ENCODE results near the gene SRC. TPM values are rescaled to one million over a fixed set of nuclear protein-coding genes. Genes with fewer than 3 reads are reported as not detected.

SRC gene
- total and polyA plus RNA-seq, 2 donors from 2014 or later: 28.5 to 70.0 TPM

DNA sequence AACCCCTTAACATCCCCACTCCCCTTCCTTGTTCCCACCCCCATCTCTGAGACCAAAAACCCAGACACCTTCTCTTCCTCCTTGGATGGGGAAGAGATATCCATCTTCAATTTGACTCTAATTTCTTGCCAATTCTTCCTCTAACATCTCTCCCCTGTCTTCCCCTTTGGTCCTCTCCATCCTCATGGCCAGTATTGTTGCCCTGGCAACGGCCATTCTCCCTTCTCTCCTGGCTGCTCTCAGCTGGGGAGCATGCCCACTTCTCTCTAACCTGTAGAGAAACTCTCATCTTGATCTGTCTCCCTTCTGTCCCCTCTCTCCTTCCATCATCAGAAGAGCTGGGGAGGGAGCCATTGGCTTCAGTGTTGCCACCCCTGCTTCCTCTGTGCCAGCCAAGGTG, 86.7 kb downstream of the SRC start:
- FAIRE-seq (no peak), DNase-seq (no peak)
- Histone ChIP-seq H3K9ac (ENCODE audit: low read length in 3 of 3) (no peak overlapping the region), H3K4me1 (ENCODE audit: control insufficient read depth in 2 of 3, insufficient read depth in 2 of 3, low read depth in 1 of 3, low read length in 3 of 3) (no peaks in the 10 kb centered on the region), H3K4me3 (ENCODE audit: low read length in 3 of 3) (no peak overlapping the region), H3K9me3 (ENCODE audit: control insufficient read depth in 2 of 3, insufficient read depth in 1 of 3, low read length in 3 of 3) (no peaks in the 10 kb centered on the region), H3K27me3 (ENCODE audit: control insufficient read depth, insufficient read depth, low read length) (no peaks in the 10 kb centered on the region), H3K36me3 (ENCODE audit: control insufficient read depth in 2 of 3, insufficient read depth in 3 of 3, low read length in 3 of 3) (no peaks in the 10 kb centered on the region), H3K27ac (ENCODE audit: low read depth in 2 of 2, low read length in 2 of 2) (no peak overlapping the region)
- TF ChIP-seq, protein P1, sequence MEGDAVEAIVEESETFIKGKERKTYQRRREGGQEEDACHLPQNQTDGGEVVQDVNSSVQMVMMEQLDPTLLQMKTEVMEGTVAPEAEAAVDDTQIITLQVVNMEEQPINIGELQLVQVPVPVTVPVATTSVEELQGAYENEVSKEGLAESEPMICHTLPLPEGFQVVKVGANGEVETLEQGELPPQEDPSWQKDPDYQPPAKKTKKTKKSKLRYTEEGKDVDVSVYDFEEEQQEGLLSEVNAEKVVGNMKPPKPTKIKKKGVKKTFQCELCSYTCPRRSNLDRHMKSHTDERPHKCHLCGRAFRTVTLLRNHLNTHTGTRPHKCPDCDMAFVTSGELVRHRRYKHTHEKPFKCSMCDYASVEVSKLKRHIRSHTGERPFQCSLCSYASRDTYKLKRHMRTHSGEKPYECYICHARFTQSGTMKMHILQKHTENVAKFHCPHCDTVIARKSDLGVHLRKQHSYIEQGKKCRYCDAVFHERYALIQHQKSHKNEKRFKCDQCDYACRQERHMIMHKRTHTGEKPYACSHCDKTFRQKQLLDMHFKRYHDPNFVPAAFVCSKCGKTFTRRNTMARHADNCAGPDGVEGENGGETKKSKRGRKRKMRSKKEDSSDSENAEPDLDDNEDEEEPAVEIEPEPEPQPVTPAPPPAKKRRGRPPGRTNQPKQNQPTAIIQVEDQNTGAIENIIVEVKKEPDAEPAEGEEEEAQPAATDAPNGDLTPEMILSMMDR (IDR thresholded peaks at IDR 0.05; ENCODE audit: borderline replicate concordance, extremely low read depth, insufficient read depth): no peak
- intact Hi-C loops (cut with DNase I): no loop called here

DNA sequence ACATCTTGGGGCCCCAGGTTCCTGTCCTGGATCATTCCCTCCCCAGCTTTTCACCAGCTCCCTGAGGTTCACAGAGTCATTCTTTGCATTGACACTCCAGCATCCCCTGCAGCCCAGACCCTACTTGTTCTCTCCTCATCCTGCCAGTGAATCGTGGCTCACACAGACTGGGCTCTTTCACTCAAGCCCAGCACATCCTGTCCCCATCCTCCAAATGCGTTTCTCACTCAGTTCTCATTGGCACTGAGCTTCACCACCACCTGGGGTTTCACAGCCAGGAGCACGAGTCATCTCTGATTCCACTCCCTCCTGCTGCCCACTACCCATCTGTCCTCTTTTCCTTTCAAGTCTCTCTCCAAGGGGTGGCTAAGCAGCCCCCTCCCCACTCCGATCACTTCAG, 89.7 kb downstream of the SRC start:
- Histone ChIP-seq H3K4me3 (ENCODE audit: low read length in 3 of 3) (no peak overlapping the region), H3K27ac (ENCODE audit: low read depth in 2 of 2, low read length in 2 of 2) (no peak overlapping the region), H3K9me3 (ENCODE audit: control insufficient read depth in 2 of 3, insufficient read depth in 1 of 3, low read length in 3 of 3) (no peaks in the 10 kb centered on the region), H3K27me3 (ENCODE audit: control insufficient read depth, insufficient read depth, low read length) (no peaks in the 10 kb centered on the region), H3K4me1 (ENCODE audit: control insufficient read depth in 2 of 3, insufficient read depth in 2 of 3, low read depth in 1 of 3, low read length in 3 of 3) (no peaks in the 10 kb centered on the region), H3K36me3 (ENCODE audit: control insufficient read depth in 2 of 3, insufficient read depth in 3 of 3, low read length in 3 of 3) (no peaks in the 10 kb centered on the region), H3K9ac (ENCODE audit: low read length in 3 of 3) (no peak overlapping the region)
- FAIRE-seq (no peak), DNase-seq (peak in 1 of 5 donors; percentile 29)
- intact Hi-C loops (cut with DNase I): no loop called here
- TF ChIP-seq, protein P1 (IDR thresholded peaks at IDR 0.05; ENCODE audit: borderline replicate concordance, extremely low read depth, insufficient read depth): no peak

DNA sequence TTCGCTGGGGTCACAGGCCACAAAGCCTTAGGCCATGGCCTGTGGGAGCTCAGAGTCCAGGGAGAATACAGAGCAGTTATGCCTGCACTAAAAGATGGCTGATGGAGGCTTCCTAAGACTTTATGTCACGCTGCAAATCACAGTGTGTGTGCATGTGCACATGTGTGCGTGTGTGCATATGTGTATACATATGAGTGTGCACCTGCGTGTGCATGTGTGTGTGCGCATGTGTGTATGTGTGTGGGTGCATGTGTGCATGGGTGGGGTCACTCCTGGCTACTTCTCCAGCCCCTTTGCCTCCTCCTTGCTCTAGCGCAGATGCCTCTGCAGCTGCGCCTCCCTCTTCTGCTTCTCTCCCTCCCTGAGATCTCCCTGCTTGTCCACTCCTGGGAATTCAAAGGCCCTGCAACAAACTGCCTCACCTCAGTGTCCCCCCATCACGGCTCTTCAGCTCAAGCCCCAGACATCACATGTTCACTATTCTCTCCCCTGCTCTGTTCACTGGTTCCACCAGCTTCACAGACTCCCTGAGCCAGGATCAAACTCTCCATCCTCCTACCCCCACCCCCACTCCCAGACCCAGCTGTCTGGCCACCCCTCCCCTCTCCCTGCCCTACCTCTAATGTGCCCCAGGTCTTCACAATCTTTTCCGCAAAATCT, 90.7 kb downstream of the SRC start:
- H3K27ac ChIP-seq (ENCODE audit: low read depth in 2 of 2, low read length in 2 of 2): no peak overlapping the region
- H3K4me3 ChIP-seq (ENCODE audit: low read length in 3 of 3): no peak overlapping the region
- H3K4me1 ChIP-seq (ENCODE audit: control insufficient read depth in 2 of 3, insufficient read depth in 2 of 3, low read depth in 1 of 3, low read length in 3 of 3): no peaks in the 10 kb centered on the region
- H3K9me3 ChIP-seq (ENCODE audit: control insufficient read depth in 2 of 3, insufficient read depth in 1 of 3, low read length in 3 of 3): no peaks in the 10 kb centered on the region
- FAIRE-seq: no peak
- TF ChIP-seq, protein P1 (IDR thresholded peaks at IDR 0.05; ENCODE audit: borderline replicate concordance, extremely low read depth, insufficient read depth): no peak
- intact Hi-C loops (cut with DNase I): no loop called here
- H3K9ac ChIP-seq (ENCODE audit: low read length in 3 of 3): no peak overlapping the region
- DNase-seq: no peak
- H3K27me3 ChIP-seq (ENCODE audit: control insufficient read depth, insufficient read depth, low read length): no peaks in the 10 kb centered on the region
- H3K36me3 ChIP-seq (ENCODE audit: control insufficient read depth in 2 of 3, insufficient read depth in 3 of 3, low read length in 3 of 3): no peaks in the 10 kb centered on the region

DNA sequence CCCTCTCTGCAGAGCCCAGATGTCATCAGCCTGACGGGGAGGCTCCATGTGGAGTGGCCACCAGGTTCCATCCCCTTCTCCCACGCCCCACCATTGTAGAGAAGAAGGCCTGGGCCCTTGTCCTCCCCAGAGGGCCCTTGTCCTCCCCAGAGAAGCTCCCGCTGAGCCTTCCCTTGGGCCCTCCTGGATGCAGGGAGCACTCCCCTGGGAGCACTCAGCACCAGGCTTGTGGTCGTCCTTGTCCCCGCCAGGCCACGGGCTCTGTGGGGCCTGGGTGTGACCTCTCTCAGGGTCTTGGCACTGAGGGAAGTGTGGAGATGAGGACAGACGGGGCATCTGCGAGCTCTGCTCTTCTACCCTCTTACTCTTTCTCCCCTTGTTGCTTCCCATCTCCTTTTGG, 91.7 kb downstream of the SRC start:
- no peak overlapping the region for H3K9ac ChIP-seq (ENCODE audit: low read length in 3 of 3)
- H3K9me3 ChIP-seq (ENCODE audit: control insufficient read depth in 2 of 3, insufficient read depth in 1 of 3, low read length in 3 of 3): no peaks in the 10 kb centered on the region
- H3K27ac ChIP-seq (ENCODE audit: low read depth in 2 of 2, low read length in 2 of 2): no peak overlapping the region
- no peaks in the 10 kb centered on the region for H3K27me3 ChIP-seq (ENCODE audit: control insufficient read depth, insufficient read depth, low read length)
- H3K4me1 ChIP-seq (ENCODE audit: control insufficient read depth in 2 of 3, insufficient read depth in 2 of 3, low read depth in 1 of 3, low read length in 3 of 3): no peaks in the 10 kb centered on the region
- no peaks in the 10 kb centered on the region for H3K36me3 ChIP-seq (ENCODE audit: control insufficient read depth in 2 of 3, insufficient read depth in 3 of 3, low read length in 3 of 3)
- no peak for FAIRE-seq
- TF ChIP-seq, protein P1 (IDR thresholded peaks at IDR 0.05; ENCODE audit: borderline replicate concordance, extremely low read depth, insufficient read depth): no peak
- H3K4me3 ChIP-seq (ENCODE audit: low read length in 3 of 3): no peak overlapping the region
- intact Hi-C loops (cut with DNase I): no loop called here
- DNase-seq: no peak

Data from kidney (tissue), 14 donors.